B cell (primary cell): Measurements from ENCODE around the gene CFAP221.

Source experiments
- EZH2 ChIP-seq: IDR thresholded peaks from 2 replicates; pipeline ENCODE4 v1.6.1; 2012; ENCODE audit warnings: borderline replicate concordance, low read depth, mild to moderate bottlenecking, moderate library complexity, low read length; ENCODE audit not compliant: insufficient read depth, poor library complexity, severe bottlenecking
- TF ChIP-seq, protein P1 (sequence below): fragments of 200-600 bp; IDR thresholded peaks from one replicate; pipeline ENCODE4 v1.8.0; 2022; ENCODE audit warnings: antibody characterized with exemption, mild to moderate bottlenecking

DNA sequence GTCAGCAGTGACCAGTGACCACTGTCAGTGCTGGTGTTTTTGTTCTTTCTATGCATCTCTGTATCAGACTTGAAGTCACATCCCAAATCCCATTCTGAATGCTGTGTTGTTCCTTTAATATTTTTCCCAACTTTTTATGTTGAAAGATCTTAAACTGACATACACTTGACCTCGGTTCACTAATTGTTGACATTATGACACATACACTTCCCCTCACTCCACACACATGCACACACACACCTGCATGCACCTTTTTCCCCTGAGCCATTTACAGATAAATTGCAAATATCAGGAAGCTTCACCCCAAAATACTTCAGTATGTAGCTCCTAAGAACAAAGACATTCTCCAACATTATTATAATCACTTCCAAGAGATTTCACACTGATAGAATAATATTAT lies 62.4 kb downstream of the CFAP221 start:
- TF ChIP-seq EZH2 = no peak
- TF ChIP-seq, protein P1, sequence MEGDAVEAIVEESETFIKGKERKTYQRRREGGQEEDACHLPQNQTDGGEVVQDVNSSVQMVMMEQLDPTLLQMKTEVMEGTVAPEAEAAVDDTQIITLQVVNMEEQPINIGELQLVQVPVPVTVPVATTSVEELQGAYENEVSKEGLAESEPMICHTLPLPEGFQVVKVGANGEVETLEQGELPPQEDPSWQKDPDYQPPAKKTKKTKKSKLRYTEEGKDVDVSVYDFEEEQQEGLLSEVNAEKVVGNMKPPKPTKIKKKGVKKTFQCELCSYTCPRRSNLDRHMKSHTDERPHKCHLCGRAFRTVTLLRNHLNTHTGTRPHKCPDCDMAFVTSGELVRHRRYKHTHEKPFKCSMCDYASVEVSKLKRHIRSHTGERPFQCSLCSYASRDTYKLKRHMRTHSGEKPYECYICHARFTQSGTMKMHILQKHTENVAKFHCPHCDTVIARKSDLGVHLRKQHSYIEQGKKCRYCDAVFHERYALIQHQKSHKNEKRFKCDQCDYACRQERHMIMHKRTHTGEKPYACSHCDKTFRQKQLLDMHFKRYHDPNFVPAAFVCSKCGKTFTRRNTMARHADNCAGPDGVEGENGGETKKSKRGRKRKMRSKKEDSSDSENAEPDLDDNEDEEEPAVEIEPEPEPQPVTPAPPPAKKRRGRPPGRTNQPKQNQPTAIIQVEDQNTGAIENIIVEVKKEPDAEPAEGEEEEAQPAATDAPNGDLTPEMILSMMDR = no peak
